ENCODE data around the gene PLK5.
"Not testable (repeated sequence)": the region's sequence is repeated elsewhere in the genome, so short reads cannot be mapped to it uniquely, and the experiment has no call there.

PLK5 gene

DNA sequence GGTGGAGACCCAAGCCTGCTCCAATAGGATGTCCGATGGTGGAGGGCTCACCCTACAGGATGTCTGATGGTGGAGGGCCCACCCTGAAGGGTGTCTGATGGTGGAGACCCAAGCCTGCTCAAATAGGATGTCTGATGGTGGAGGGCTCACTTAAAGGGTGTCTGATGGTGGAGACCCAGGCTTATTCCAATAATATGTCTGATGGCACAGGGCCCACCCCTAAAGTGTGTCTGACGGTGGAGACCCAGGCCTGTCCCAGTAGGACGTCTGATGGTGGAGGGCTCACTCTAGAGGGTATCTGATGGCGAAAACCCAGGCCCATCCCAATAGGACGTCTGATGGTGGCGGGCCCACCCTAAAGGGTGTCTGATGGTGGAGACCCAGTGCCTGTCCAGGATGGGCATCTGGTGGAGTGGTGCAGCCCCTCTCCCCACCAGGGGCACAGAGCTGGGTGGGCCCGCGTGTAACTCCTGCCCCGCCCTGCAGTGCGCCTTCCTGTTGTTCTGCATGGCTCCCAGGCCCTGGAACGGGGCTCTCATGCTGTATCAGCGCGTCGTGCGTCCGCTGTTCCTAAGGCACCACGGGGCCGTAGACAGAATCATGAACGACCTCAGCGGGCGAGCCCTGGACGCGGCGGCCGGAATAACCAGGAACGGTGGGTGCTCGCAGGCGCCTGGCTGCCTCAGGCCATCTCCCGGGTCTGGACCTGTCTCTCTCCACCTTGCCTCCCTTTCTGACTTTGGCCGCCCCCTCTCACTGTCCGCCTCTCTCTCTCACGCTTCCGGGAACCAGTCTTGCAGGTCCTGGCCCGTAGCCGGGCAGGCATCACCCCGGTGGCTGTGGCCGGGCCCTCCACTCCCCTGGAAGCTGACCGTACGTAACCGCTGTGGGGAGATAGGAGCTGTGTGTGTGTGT is 27.8 kb upstream of the PLK5 start:
- no peak overlapping the region for H3K4me3 ChIP-seq (ENCODE audit: low read depth, low read length)
- POLR2A ChIA-PET, result no interaction called here
- CTCF ChIA-PET, result no interaction called here
- TF ChIP-seq, protein P1, sequence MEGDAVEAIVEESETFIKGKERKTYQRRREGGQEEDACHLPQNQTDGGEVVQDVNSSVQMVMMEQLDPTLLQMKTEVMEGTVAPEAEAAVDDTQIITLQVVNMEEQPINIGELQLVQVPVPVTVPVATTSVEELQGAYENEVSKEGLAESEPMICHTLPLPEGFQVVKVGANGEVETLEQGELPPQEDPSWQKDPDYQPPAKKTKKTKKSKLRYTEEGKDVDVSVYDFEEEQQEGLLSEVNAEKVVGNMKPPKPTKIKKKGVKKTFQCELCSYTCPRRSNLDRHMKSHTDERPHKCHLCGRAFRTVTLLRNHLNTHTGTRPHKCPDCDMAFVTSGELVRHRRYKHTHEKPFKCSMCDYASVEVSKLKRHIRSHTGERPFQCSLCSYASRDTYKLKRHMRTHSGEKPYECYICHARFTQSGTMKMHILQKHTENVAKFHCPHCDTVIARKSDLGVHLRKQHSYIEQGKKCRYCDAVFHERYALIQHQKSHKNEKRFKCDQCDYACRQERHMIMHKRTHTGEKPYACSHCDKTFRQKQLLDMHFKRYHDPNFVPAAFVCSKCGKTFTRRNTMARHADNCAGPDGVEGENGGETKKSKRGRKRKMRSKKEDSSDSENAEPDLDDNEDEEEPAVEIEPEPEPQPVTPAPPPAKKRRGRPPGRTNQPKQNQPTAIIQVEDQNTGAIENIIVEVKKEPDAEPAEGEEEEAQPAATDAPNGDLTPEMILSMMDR (IDR thresholded peaks at IDR 0.05; ENCODE audit: insufficient read depth, low read length, missing control alignments), result no peak
- DNase-seq (ENCODE audit: low read depth, low spot score), result no peak

DNA sequence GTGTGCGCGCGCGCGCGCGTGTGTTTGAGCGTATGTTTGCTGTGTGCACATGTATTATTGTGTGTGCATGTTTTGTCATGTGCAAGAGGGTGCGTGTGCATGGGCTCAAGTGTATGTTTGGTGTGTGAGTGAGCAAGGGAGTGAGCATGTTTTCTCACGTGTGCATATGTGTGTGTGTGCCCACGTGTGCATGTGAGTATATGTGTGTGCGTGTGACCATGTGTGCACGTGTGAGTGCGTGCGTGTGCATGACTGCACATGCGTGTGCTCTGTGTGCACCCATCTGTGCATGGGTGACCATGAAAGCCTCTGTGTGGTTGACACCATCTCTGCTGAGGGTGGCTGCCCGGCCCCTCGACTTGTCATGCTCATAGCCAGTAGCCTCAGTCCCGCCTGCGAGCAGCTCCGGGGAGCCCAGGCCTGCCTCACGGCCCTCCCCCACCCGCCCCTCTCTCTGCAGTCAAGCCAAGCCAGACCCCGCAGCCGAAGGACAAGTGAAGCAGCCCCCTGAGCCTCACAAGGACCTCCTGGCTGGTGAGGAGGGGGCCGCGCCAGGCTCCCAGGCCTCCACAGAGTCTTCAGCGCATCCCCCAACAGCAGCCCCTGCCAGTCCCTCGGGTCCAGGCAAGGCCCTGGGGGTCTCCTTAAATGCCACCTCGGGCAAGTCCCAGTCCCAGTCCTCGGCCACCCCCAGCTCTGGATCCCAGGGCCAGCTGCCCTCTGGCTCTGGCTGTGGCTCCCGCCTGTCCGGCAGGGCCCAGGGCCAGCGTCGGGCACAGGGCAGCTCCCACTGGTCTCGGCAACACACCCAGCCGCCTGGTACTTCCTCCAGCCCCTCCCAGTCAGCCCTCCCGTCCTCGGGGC is 26.9 kb upstream of the PLK5 start:
- DNase-seq (ENCODE audit: low read depth, low spot score), result no peak
- no peak overlapping the region for H3K4me3 ChIP-seq (ENCODE audit: low read depth, low read length)
- POLR2A ChIA-PET, result no interaction called here
- CTCF ChIA-PET, result no interaction called here
- TF ChIP-seq, protein P1 (IDR thresholded peaks at IDR 0.05; ENCODE audit: insufficient read depth, low read length, missing control alignments), result no peak

DNA sequence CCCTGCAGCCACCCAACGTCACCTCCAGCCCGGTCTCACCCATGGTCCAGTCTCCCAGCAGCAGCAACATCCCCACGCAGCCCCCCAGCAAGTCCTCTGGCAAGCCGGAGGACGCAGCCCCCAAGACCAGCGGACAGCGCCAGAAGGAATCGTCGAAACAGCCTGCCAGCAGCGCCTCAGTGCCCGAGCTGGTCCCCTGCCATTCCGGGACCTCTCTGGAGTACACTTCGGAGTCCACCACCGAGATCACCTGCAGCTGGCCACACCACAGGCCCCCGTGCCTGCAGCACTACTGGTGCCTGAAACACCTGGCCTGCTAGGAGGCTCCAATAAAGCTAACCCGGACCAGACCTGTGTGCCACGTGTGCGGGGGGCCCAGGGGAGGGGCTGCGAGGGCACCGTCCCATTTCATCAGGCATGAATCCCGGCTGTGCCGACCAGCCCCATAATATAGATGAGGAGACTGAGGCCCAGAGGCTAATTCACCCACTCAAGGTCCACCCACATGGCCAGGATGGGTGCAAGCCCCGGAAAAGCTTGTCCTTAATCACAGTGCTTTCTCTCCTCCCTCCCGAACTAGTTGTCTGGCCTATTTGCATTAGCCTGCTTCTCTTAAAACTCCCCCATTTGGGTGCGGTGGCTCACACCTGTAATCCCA is 26.2 kb upstream of the PLK5 start:
- H3K4me3 ChIP-seq (ENCODE audit: low read depth, low read length), result no peak overlapping the region
- DNase-seq (ENCODE audit: low read depth, low spot score), result no peak
- TF ChIP-seq, protein P1 (IDR thresholded peaks at IDR 0.05; ENCODE audit: insufficient read depth, low read length, missing control alignments), result no peak
- ChIA-PET CTCF (no interaction called here), POLR2A (no interaction called here)

DNA sequence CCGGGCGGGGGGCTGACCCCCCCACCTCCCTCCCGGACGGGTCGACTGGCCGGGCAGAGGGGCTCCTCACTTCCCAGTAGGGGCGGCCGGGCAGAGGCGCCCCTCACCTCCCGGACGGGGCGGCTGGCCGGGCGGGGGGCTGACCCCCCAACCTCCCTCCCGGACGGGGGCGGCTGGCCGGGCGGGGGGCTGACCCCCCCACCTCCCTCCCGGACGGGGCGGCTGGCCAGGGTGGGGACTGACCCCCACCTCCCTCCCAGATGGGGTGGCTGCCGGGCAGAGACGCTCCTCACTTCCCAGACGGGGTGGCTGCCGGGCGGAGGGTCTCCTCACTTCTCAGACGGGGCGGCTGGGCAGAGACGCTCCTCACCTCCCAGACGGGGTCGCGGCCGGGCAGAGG is 24.6 kb upstream of the PLK5 start:
- not testable (repeated sequence) for DNase-seq (ENCODE audit: low read depth, low spot score)

DNA sequence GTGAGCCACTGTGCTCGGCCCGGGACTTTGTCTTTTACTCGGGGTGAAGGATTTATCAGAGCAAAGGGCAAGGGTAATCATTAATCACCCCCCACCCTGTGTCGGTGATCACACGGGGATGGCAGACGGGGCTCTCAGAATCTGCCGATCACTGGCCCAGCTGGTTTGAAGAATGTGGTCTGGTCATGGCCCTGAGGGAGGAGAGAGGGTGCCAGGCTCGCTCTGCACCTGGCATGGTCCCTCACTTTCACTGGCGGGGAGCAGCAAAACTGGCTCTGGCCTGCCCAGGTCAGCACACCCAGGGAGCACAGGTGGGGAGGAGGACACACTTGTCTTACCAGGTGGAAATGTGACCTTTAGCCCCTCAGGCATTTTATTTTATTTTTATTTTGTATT is 22.7 kb upstream of the PLK5 start:
- CTCF ChIA-PET, result no interaction called here
- POLR2A ChIA-PET, result no interaction called here
- DNase-seq (ENCODE audit: low read depth, low spot score), result no peak
- H3K4me3 ChIP-seq (ENCODE audit: low read depth, low read length), result no peak overlapping the region
- TF ChIP-seq, protein P1 (IDR thresholded peaks at IDR 0.05; ENCODE audit: insufficient read depth, low read length, missing control alignments), result no peak

More for the DNA sequence above, 24.6 kb upstream of the PLK5 start:
- POLR2A ChIA-PET; CTCF ChIA-PET; H3K4me3 ChIP-seq (ENCODE audit: low read depth, low read length): not testable (repeated sequence)

DNA sequence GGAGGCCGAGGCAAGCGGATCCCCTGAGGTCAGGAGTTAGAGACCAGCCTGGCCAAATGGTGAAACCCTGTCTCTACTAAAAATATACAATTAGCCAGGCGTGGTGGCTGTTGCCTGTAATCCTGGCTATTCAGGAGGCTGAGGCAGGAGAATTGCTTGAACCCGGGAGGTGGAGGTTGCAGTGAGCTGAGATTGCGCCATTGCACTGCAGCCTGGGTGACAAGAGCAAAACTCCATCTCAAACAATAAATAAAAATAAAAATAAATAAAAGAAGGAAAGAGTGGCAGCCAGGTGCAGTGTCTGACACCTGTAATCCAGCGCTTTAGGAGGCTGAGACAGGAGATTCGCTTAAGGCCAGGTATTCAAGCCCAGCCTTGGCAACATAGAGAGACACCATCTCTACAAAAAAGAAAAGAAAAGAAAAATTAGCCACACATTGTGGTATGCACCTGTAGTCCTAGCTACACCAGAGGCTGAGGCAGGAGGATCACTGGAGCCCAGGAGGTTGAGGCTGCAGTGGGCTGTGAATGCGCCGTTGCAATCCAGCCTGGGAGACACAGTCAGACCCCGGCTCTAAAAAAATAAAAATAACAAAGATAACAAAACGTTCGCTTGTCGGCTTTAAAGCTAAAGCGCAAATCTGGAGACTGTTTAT is 21.3 kb upstream of the PLK5 start:
- TF ChIP-seq, protein P1 (IDR thresholded peaks at IDR 0.05; ENCODE audit: insufficient read depth, low read length, missing control alignments), result no peak
- no peak overlapping the region for H3K4me3 ChIP-seq (ENCODE audit: low read depth, low read length)
- CTCF ChIA-PET, result interaction anchor here (0.8 to 1.4 kb wide), 9 partner anchors 9 to 294 kb away, joined by 3 to 7 read pairs (median 3); partner anchors contain the start of gene REEP6
- POLR2A ChIA-PET, result interaction anchor here (0.6 kb wide), 1 partner anchor 13 kb away, joined by 3 read pairs; no protein-coding TSS in a partner anchor
- no peak for DNase-seq (ENCODE audit: low read depth, low spot score)
